Breast epithelium (tissue), 3 donors: ENCODE measurements around the gene AURKB.

Experiments used
- POLR2AphosphoS5 ChIP-seq, 3 donors: sonication (generic); formaldehyde crosslinking; IDR thresholded peaks; one replicate each; pipeline ENCODE4 v1.6.1; 2017; ENCODE audit warnings: antibody characterized with exemption in 3 of 3
- TF ChIP-seq, protein P1 (sequence below), 3 donors: fragments of 450-650 bp; IDR thresholded peaks; one replicate each; pipeline ENCODE4 v1.5.1; 2016 to 2017; ENCODE audit warnings: antibody characterized with exemption in 3 of 3, mild to moderate bottlenecking in 3 of 3, moderate library complexity in 3 of 3

DNA sequence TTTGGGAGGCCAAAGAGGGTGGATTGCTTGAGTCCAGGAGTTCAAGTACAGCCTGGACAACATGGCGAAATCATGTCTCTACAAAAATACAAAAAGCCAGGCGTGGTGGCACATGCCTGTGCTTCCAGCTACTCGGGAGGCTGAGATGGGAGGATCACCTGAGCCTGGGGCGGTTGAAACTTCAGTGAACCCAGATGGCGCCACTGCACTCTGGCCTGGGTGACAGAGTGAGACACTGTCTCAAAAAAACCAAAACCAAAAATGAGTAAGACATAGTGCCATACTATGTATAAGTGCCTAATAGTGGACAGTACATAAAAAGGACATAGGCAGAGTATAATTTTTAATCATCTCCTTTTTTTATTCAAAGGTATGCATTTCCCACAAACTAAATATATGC is 33.5 kb upstream of the AURKB start:
- TF ChIP-seq, protein P1, sequence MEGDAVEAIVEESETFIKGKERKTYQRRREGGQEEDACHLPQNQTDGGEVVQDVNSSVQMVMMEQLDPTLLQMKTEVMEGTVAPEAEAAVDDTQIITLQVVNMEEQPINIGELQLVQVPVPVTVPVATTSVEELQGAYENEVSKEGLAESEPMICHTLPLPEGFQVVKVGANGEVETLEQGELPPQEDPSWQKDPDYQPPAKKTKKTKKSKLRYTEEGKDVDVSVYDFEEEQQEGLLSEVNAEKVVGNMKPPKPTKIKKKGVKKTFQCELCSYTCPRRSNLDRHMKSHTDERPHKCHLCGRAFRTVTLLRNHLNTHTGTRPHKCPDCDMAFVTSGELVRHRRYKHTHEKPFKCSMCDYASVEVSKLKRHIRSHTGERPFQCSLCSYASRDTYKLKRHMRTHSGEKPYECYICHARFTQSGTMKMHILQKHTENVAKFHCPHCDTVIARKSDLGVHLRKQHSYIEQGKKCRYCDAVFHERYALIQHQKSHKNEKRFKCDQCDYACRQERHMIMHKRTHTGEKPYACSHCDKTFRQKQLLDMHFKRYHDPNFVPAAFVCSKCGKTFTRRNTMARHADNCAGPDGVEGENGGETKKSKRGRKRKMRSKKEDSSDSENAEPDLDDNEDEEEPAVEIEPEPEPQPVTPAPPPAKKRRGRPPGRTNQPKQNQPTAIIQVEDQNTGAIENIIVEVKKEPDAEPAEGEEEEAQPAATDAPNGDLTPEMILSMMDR (IDR thresholded peaks at IDR 0.05): no peak
- TF ChIP-seq POLR2AphosphoS5 (IDR thresholded peaks at IDR 0.05): no peak
